CD14-positive monocyte (primary cell): ENCODE results near the gene PLXNA2. TPM values are rescaled to one million over a fixed set of nuclear protein-coding genes. Genes with fewer than 3 reads are reported as not detected.
A peak's percentile ranks its signal among the peaks of the same experiment; 100 is the strongest.

ENCODE experiments used
- DNase-seq, 3 donors: peaks; one replicate each; pipeline ENCODE4 v3.0.0-alpha.2; 2011 to 2022
- H2AFZ ChIP-seq: 2 replicates; pipeline ENCODE4 v1.6.0; 2012; ENCODE audit warnings: mild to moderate bottlenecking, low read depth, low read length, inconsistent platforms; ENCODE audit not compliant: insufficient read depth, poor library complexity, severe bottlenecking
- H3K27ac ChIP-seq, 2 donors: 1 replicate in 1 of 2; 2 replicates in 1 of 2; pipeline ENCODE4 v1.5.1; 2012 to 2013; ENCODE audit warnings: low read length in 2 of 2, control low read depth in 1 of 2, inconsistent platforms in 1 of 2, low read depth in 1 of 2, mild to moderate bottlenecking in 1 of 2
- H3K27me3 ChIP-seq, 2 donors: one replicate each; pipeline versions ENCODE4 v1.6.0 to v1.6.1; 2011 to 2013; ENCODE audit warnings: low read length in 2 of 2; ENCODE audit not compliant: control insufficient read depth in 2 of 2, insufficient read depth in 2 of 2
- H3K36me3 ChIP-seq, 2 donors: replicated peaks in 1 of 2; 1 replicate in 1 of 2; 2 replicates in 1 of 2; pipeline versions ENCODE4 v1.5.1 to v1.6.1; 2012 to 2013; ENCODE audit warnings: low read length in 2 of 2, control low read depth in 1 of 2, inconsistent platforms in 1 of 2, mild to moderate bottlenecking in 1 of 2; ENCODE audit not compliant: insufficient read depth in 2 of 2, control insufficient read depth in 1 of 2
- H3K4me1 ChIP-seq, 2 donors: 1 replicate in 1 of 2; 2 replicates in 1 of 2; pipeline versions ENCODE4 v1.5.1 to v1.6.1; 2012 to 2013; ENCODE audit warnings: low read length in 2 of 2, control low read depth in 1 of 2, inconsistent platforms in 1 of 2, mild to moderate bottlenecking in 1 of 2, moderate library complexity in 1 of 2; ENCODE audit not compliant: insufficient read depth in 2 of 2, control insufficient read depth in 1 of 2
- H3K4me2 ChIP-seq: replicated peaks from 2 replicates; pipeline ENCODE3; 2012; ENCODE audit warnings: low read length, moderate library complexity, mild to moderate bottlenecking; ENCODE audit not compliant: poor library complexity, severe bottlenecking; ENCODE audit errors: extremely low read depth
- H3K4me3 ChIP-seq, 3 experiments: fragments of 200-600 bp in 1 of 3; sonication (generic) in 1 of 3; replicated peaks in 1 of 3; 1 replicate in 2 of 3; 2 replicates in 1 of 3; pipeline ENCODE4 v1.5.1; 2011 to 2013; ENCODE audit warnings: low read length in 3 of 3, mild to moderate bottlenecking in 3 of 3, control low read depth in 2 of 3, low read depth in 2 of 3, inconsistent platforms in 1 of 3, moderate library complexity in 1 of 3
- H3K79me2 ChIP-seq: 2 replicates; pipeline ENCODE4 v1.6.0; 2012; ENCODE audit warnings: mild to moderate bottlenecking, control low read depth, inconsistent platforms, low read length, moderate library complexity; ENCODE audit not compliant: insufficient read depth
- H3K9ac ChIP-seq: 2 replicates; pipeline ENCODE4 v1.6.0; 2017; ENCODE audit warnings: low read length, mild to moderate bottlenecking; ENCODE audit not compliant: insufficient read depth, poor library complexity, severe bottlenecking
- H3K9me3 ChIP-seq, 2 donors: replicated peaks in 1 of 2; 1 replicate in 1 of 2; 2 replicates in 1 of 2; pipeline versions ENCODE4 v1.5.1 to v1.6.1; 2012 to 2013; ENCODE audit warnings: low read length in 2 of 2, control low read depth in 1 of 2; ENCODE audit not compliant: control insufficient read depth in 1 of 2, insufficient read depth in 1 of 2
- H4K20me1 ChIP-seq: 2 replicates; pipeline ENCODE4 v1.6.0; 2012; ENCODE audit warnings: mild to moderate bottlenecking, low read length, control low read depth, moderate library complexity; ENCODE audit not compliant: insufficient read depth
- H3K27ac Mint-ChIP-seq, 7 donors: one replicate each; pipeline ENCODE4 v1.8.0; 2020; ENCODE audit warnings: mild to moderate bottlenecking in 7 of 7, mixed read lengths in 7 of 7, moderate library complexity in 6 of 7, inconsistent platforms in 2 of 7
- H3K27me3 Mint-ChIP-seq, 3 donors: one replicate each; pipeline ENCODE4 v1.8.0; 2021 to 2022; ENCODE audit warnings: low read depth in 3 of 3, mild to moderate bottlenecking in 3 of 3, mixed read lengths in 3 of 3, moderate library complexity in 3 of 3, inconsistent platforms in 1 of 3
- H3K36me3 Mint-ChIP-seq, 2 donors: one replicate each; pipeline ENCODE4 v1.8.0; 2020; ENCODE audit warnings: mixed read lengths in 2 of 2, inconsistent platforms in 1 of 2, mild to moderate bottlenecking in 1 of 2
- H3K4me1 Mint-ChIP-seq: one replicate; pipeline ENCODE4 v1.8.0; 2020; ENCODE audit warnings: mild to moderate bottlenecking, mixed read lengths
- H3K4me3 Mint-ChIP-seq, 2 donors: one replicate each; pipeline ENCODE4 v1.8.0; 2020; ENCODE audit warnings: mild to moderate bottlenecking in 2 of 2, mixed read lengths in 2 of 2, moderate library complexity in 1 of 2
- H3K9me3 Mint-ChIP-seq, 7 donors: one replicate each; pipeline ENCODE4 v1.8.0; 2020 to 2022; ENCODE audit warnings: mixed read lengths in 7 of 7, mild to moderate bottlenecking in 6 of 7, moderate library complexity in 6 of 7, inconsistent platforms in 2 of 7
- CTCF ChIP-seq: fragments of 200-600 bp; IDR thresholded peaks from one replicate; pipeline ENCODE4 v1.8.0; 2022; ENCODE audit warnings: antibody characterized with exemption, mild to moderate bottlenecking
- whole genome bisulfite sequencing: methylation state at CpG from one replicate; pipeline ENCODE4 v1.1.5; 2013; ENCODE audit warnings: missing lambda C conversion rate; ENCODE audit not compliant: insufficient coverage; 5-methylcytosine and 5-hydroxymethylcytosine counted together
- intact Hi-C, 2 donors: fragments of 100-400 bp; cut with micrococcal nuclease; formaldehyde crosslinking; loops; one replicate each; pipeline versions ENCODE4 v1.15.0 to v1.15.1; 2023
- polyA plus RNA-seq, 3 donors: library from polyadenylated mRNA; depleted of rRNA in 1 of 3; unstranded in 2 of 3; stranded (reverse) in 1 of 3; fragments of 300-500 nt in 2 of 3; fragments of >200 nt in 1 of 3; fragmentation: Illumina TruSeq in 2 of 3; gene quantifications; 1 replicate in 2 of 3; 2 replicates in 1 of 3; pipeline ENCODE4 v1.2.3, GENCODE V29; 2012 to 2021

PLXNA2 gene
- polyA plus RNA-seq, 3 donors = 0.75 to 2.1 (median 1.1) TPM

- H3K4me3 Mint-ChIP-seq = no peak overlapping the region
- no peaks in the 10 kb centered on the region for H3K27me3 ChIP-seq
- H4K20me1 ChIP-seq = no peaks in the 10 kb centered on the region
- H3K9me3 Mint-ChIP-seq = no peaks in the 10 kb centered on the region
- peaks cover 3% of the 10 kb centered on the region for H3K4me1 Mint-ChIP-seq
- H3K27ac Mint-ChIP-seq = peak overlapping the region in 1 of 7 donors; percentile 65
- H3K36me3 Mint-ChIP-seq = no peaks in the 10 kb centered on the region
- peaks cover under 1% of the 10 kb centered on the region in 2 donors for H3K4me1 ChIP-seq
- TF ChIP-seq CTCF = no peak
- WGBS = 92% methylated on average over 10 of the region's 17 CpGs
- H3K4me2 ChIP-seq = no peak overlapping the region
- H2AFZ ChIP-seq = no peak overlapping the region
- no peaks in the 10 kb centered on the region for H3K36me3 ChIP-seq
- DNase-seq = no peak
- H3K79me2 ChIP-seq = no peaks in the 10 kb centered on the region
- peaks cover 0 to 1% (median 0%) of the 10 kb centered on the region in 3 donors for H3K27me3 Mint-ChIP-seq
- H3K9ac ChIP-seq = no peak overlapping the region
- no peak overlapping the region for H3K4me3 ChIP-seq
- intact Hi-C loops = no loop called here
- no peak overlapping the region for H3K27ac ChIP-seq
- no peaks in the 10 kb centered on the region for H3K9me3 ChIP-seq
These were observed 183.8 kb downstream of the PLXNA2 start for GRCh38 chr1:208060215-208060869.

- H4K20me1 ChIP-seq = no peaks in the 10 kb centered on the region
- no peaks in the 10 kb centered on the region for H3K36me3 Mint-ChIP-seq
These were observed 184.7 kb downstream of the PLXNA2 start for GRCh38 chr1:208059409-208060001.

More at GRCh38 chr1:208059409-208060001, 184.7 kb downstream of the PLXNA2 start:
- Mint-ChIP-seq H3K27ac (peak overlapping the region in 2 of 7 donors; percentile 22 to 65), H3K27me3 (peaks cover 0 to 1% (median 0%) of the 10 kb centered on the region in 3 donors), H3K4me1 (no peaks in the 10 kb centered on the region), H3K4me3 (no peak overlapping the region), H3K9me3 (no peaks in the 10 kb centered on the region)
- WGBS = 57% methylated on average over 2 of the region's 6 CpGs
- intact Hi-C loops = no loop called here
- no peak for DNase-seq
- no peaks in the 10 kb centered on the region for H3K79me2 ChIP-seq
- H3K4me2 ChIP-seq = no peak overlapping the region
- H3K9ac ChIP-seq = no peak overlapping the region
- no peaks in the 10 kb centered on the region for H3K27me3 ChIP-seq
- no peaks in the 10 kb centered on the region for H3K36me3 ChIP-seq
- no peaks in the 10 kb centered on the region for H3K9me3 ChIP-seq
- H2AFZ ChIP-seq = no peak overlapping the region
- H3K27ac ChIP-seq = no peak overlapping the region
- no peak overlapping the region for H3K4me3 ChIP-seq
- no peaks in the 10 kb centered on the region for H3K4me1 ChIP-seq
- no peak for TF ChIP-seq CTCF
